PC-9 (cell line): ENCODE results near the gene NAGPA.

ENCODE experiments used
- CTCF ChIP-seq: fragments of 200-600 bp; sonication (generic); conservative IDR thresholded peaks from 2 replicates; pipeline ENCODE4 v1.6.1; 2017; ENCODE audit warnings: mixed run types, antibody characterized with exemption, mild to moderate bottlenecking, moderate library complexity
- EZH2 ChIP-seq: fragments of 200-600 bp; sonication (generic); IDR thresholded peaks from 2 replicates; pipeline ENCODE4 v1.8.0; 2017; ENCODE audit warnings: antibody characterized with exemption, low read depth

- TF ChIP-seq EZH2 (no peak), CTCF (no peak)
These were observed 33.1 kb downstream of the NAGPA start for GRCh38 chr16:5000573-5001001.
